HCT116 (cell line): ENCODE measurements around the gene HCST. TPM values are rescaled to one million over a fixed set of nuclear protein-coding genes. Genes with fewer than 3 reads are reported as not detected.

Experiments
- ATAC-seq: fragments of 200-7000 bp; cut with Tn5 transposase; 2 replicates; pipeline ENCODE4 v1.9.1; 2020; ENCODE audit warnings: mild to moderate bottlenecking, moderate library complexity
- BruUV-seq: library from RNA; stranded (reverse); fragments of 400-500 nt; replicated peaks from 2 replicates; lab custom pipeline; 2021; lab: Mats Ljungman, UMichigan
- CTCF ChIA-PET: fragments of 300-600 bp; sonication (Branson Sonifier 250); formaldehyde crosslinking; loops from one replicate; lab custom pipeline; 2021; ENCODE audit warnings: antibody characterized with exemption; lab: Charles Lee
- POLR2A ChIA-PET: fragments of 300-600, 350-600 bp; sonication (Branson Sonifier 250); formaldehyde crosslinking; loops from one replicate; lab custom pipeline; 2021; ENCODE audit warnings: antibody characterized with exemption; lab: Charles Lee
- RAD21 ChIA-PET, 2 experiments: fragments of 300-600 bp; sonication (Branson Sonifier 250); formaldehyde crosslinking; loops; one replicate each; lab custom pipeline; 2023; ENCODE audit warnings: low total read pairs in 2 of 2; ENCODE audit not compliant: uncharacterized antibody in 2 of 2, unreplicated experiment in 2 of 2, low non-redundant PET in 1 of 2; lab: Charles Lee
- DNase-seq: peaks from one replicate; pipeline ENCODE4 v3.0.0-alpha.2; 2010; ENCODE audit warnings: low read depth, low spot score
- H2AFZ ChIP-seq: fragments of 200-600 bp; shearing (Covaris generic), sonication (generic); 2 replicates; pipeline ENCODE4 v1.6.1; 2017; ENCODE audit warnings: low read depth, mixed run types, mixed read lengths, antibody characterized with exemption, low read length; ENCODE audit not compliant: poor library complexity, severe bottlenecking
- H3K27ac ChIP-seq: 2 replicates; pipeline ENCODE4 v1.5.1; 2012; ENCODE audit warnings: low read depth, low read length
- H3K27me3 ChIP-seq: fragments of 200-600 bp; sonication (generic); 2 replicates; pipeline ENCODE4 v1.6.1; 2016; ENCODE audit warnings: mixed run types, low read length, mixed read lengths; ENCODE audit not compliant: insufficient read depth
- H3K36me3 ChIP-seq, 2 experiments: fragments of 200-500 bp in 1 of 2; fragments of 200-600 bp in 1 of 2; sonication (Bioruptor generic) in 1 of 2; sonication (generic) in 1 of 2; 2 replicates each; pipeline versions ENCODE4 v1.5.1 to v1.6.1; 2014 to 2016; ENCODE audit warnings: low read length in 2 of 2, inconsistent platforms in 1 of 2, mixed read lengths in 1 of 2, mixed run types in 1 of 2; ENCODE audit not compliant: insufficient read depth in 2 of 2, control insufficient read depth in 1 of 2
- H3K4me1 ChIP-seq, 2 experiments: fragments of 200-600 bp in 1 of 2; sonication (generic) in 1 of 2; 2 replicates each; pipeline versions ENCODE4 v1.5.1 to v1.6.1; 2012 to 2017; ENCODE audit warnings: low read length in 2 of 2, inconsistent platforms in 1 of 2, mild to moderate bottlenecking in 1 of 2, mixed read lengths in 1 of 2, mixed run types in 1 of 2, moderate library complexity in 1 of 2; ENCODE audit not compliant: insufficient read depth in 2 of 2, control insufficient read depth in 1 of 2
- H3K4me2 ChIP-seq: fragments of 200-600 bp; sonication (generic); 2 replicates; pipeline ENCODE4 v1.6.1; 2017; ENCODE audit warnings: mixed run types, low read length, mixed read lengths
- H3K4me3 ChIP-seq, 2 experiments: fragments of 200-600 bp in 1 of 2; sonication (generic) in 1 of 2; replicated peaks in 1 of 2; 2 replicates each; pipeline ENCODE4 v1.5.1; 2011 to 2016; ENCODE audit warnings: low read length in 2 of 2, control low read depth in 1 of 2, low read depth in 1 of 2, mild to moderate bottlenecking in 1 of 2, mixed read lengths in 1 of 2, mixed run types in 1 of 2
- H3K79me2 ChIP-seq: fragments of 200-600 bp; sonication (generic); 2 replicates; pipeline ENCODE4 v1.6.1; 2017; ENCODE audit warnings: mild to moderate bottlenecking, mixed run types, low read length, moderate library complexity, mixed read lengths; ENCODE audit not compliant: insufficient read depth
- H3K9ac ChIP-seq: fragments of 200-600 bp; sonication (generic); 2 replicates; pipeline ENCODE4 v1.6.1; 2016; ENCODE audit warnings: low read length, mixed read lengths
- H3K9me2 ChIP-seq: fragments of 200-600 bp; sonication (generic), shearing (Covaris generic); 2 replicates; pipeline ENCODE4 v1.6.1; 2017; ENCODE audit warnings: mixed run types, mild to moderate bottlenecking, moderate library complexity; ENCODE audit not compliant: insufficient read depth
- H3K9me3 ChIP-seq, 2 experiments: fragments of 200-500 bp in 1 of 2; fragments of 200-600 bp in 1 of 2; sonication (Bioruptor generic) in 1 of 2; sonication (generic) in 1 of 2; 2 replicates each; pipeline ENCODE4 v1.6.1; 2014 to 2017; ENCODE audit warnings: low read length in 2 of 2, mixed read lengths in 2 of 2, inconsistent platforms in 1 of 2, low read depth in 1 of 2, mild to moderate bottlenecking in 1 of 2, mixed run types in 1 of 2, moderate library complexity in 1 of 2; ENCODE audit not compliant: control insufficient read depth in 1 of 2, insufficient read depth in 1 of 2
- H4K20me1 ChIP-seq: fragments of 200-600 bp; sonication (generic), shearing (Covaris generic); 2 replicates; pipeline ENCODE4 v1.6.1; 2017; ENCODE audit warnings: mixed run types, mild to moderate bottlenecking, moderate library complexity; ENCODE audit not compliant: insufficient read depth
- CBX3 ChIP-seq: IDR thresholded peaks from 2 replicates; pipeline ENCODE4 v1.6.1; 2012; ENCODE audit warnings: low read depth
- CEBPB ChIP-seq: IDR thresholded peaks from 2 replicates; pipeline ENCODE4 v1.6.1; 2012; ENCODE audit warnings: low read depth
- ELF1 ChIP-seq: IDR thresholded peaks from 2 replicates; pipeline ENCODE4 v1.6.1; 2012; ENCODE audit warnings: low read depth, borderline replicate concordance
- EZH2phosphoT487 ChIP-seq: fragments of 200-600 bp; IDR thresholded peaks from 2 replicates; pipeline ENCODE4 v1.6.1; 2018; ENCODE audit warnings: antibody characterized with exemption, borderline replicate concordance
- FOSL1 ChIP-seq: IDR thresholded peaks from 2 replicates; pipeline ENCODE4 v1.6.1; 2012; ENCODE audit warnings: low read depth
- JUND ChIP-seq: IDR thresholded peaks from 2 replicates; pipeline ENCODE4 v1.6.1; 2012
- MAX ChIP-seq: IDR thresholded peaks from 2 replicates; pipeline ENCODE4 v1.6.1; 2012
- POLR2AphosphoS5 ChIP-seq: IDR thresholded peaks from 2 replicates; pipeline ENCODE4 v1.6.1; 2011; ENCODE audit warnings: mild to moderate bottlenecking, low read depth, low read length, moderate library complexity
- REST ChIP-seq: IDR thresholded peaks from 2 replicates; pipeline ENCODE4 v1.6.1; 2012; ENCODE audit warnings: low read depth
- SRF ChIP-seq: IDR thresholded peaks from 2 replicates; pipeline ENCODE4 v1.6.1; 2012; ENCODE audit warnings: low read depth
- intact Hi-C: fragments of 100-400 bp; cut with micrococcal nuclease; formaldehyde crosslinking; loops from 2 replicates; pipeline ENCODE4 v1.10.0; 2022
- total RNA-seq: library from RNA; stranded (reverse); gene quantifications from one replicate; pipeline ENCODE4 v1.2.1, GENCODE V29; 2021; ENCODE audit not compliant: unreplicated experiment

The HCST gene
- total RNA-seq, 1 experiment from 2014 or later: 1.2 TPM

- ChIA-PET RAD21 (no interaction called here), POLR2A (interaction anchor here (0.7 kb wide), 1 partner anchor 35 kb away, joined by 3 read pairs; no protein-coding TSS in a partner anchor), CTCF (no interaction called here)
- Histone ChIP-seq H3K79me2 (peaks cover under 1% of the 10 kb centered on the region; the same call in 1 of the 2 replicates), H3K36me3 (no peaks in the 10 kb centered on the region), H3K27ac (no peak overlapping the region)
- no peak for TF ChIP-seq FOSL1
- no peak for TF ChIP-seq MAX
- TF ChIP-seq EZH2phosphoT487: no peak
- TF ChIP-seq POLR2AphosphoS5: no peak
- no peak for TF ChIP-seq SRF
- TF ChIP-seq CEBPB: no peak
- TF ChIP-seq, all 23 proteins: peak for 0
- no peak overlapping the region for H3K9ac ChIP-seq
- H3K4me3 ChIP-seq: no peak overlapping the region
- BruUV-seq: no TSS peak
- no peaks in the 10 kb centered on the region for H3K9me2 ChIP-seq
- intact Hi-C loops: no loop called here
- peaks cover 17 to 49% of the 10 kb centered on the region in 2 experiments for H3K4me1 ChIP-seq
- H3K9me3 ChIP-seq: no peaks in the 10 kb centered on the region
- H3K27me3 ChIP-seq: no peaks in the 10 kb centered on the region
- peak overlapping the region; percentile 25; the same call in 1 of the 2 replicates for H3K4me2 ChIP-seq
- no peak overlapping the region for H2AFZ ChIP-seq
- DNase-seq (no peak), ATAC-seq (no peak)
- no peaks in the 10 kb centered on the region for H4K20me1 ChIP-seq
Observed at GRCh38 chr19:35905178-35905727, 2.9 kb downstream of the HCST start.

GRCh38 chr19:35907377-35907745 is 5.0 kb downstream of the HCST start:
- H3K4me3 ChIP-seq: no peak overlapping the region
- no peaks in the 10 kb centered on the region for H3K9me2 ChIP-seq
- H3K4me2 ChIP-seq: no peak overlapping the region
- H3K4me1 ChIP-seq: peaks cover 17 to 40% of the 10 kb centered on the region in 2 experiments
- no TSS peak for BruUV-seq
- no peak overlapping the region for H3K9ac ChIP-seq
- CTCF ChIA-PET: no interaction called here
- no peaks in the 10 kb centered on the region for H3K36me3 ChIP-seq
- no peaks in the 10 kb centered on the region for H3K27me3 ChIP-seq
- H3K27ac ChIP-seq: no peak overlapping the region
- no peaks in the 10 kb centered on the region for H4K20me1 ChIP-seq
- RAD21 ChIA-PET: no interaction called here
- H2AFZ ChIP-seq: no peak overlapping the region
- DNase-seq: no peak
- no peak for ATAC-seq
- intact Hi-C loops: no loop called here
- H3K9me3 ChIP-seq: no peaks in the 10 kb centered on the region
- POLR2A ChIA-PET: no interaction called here
- TF ChIP-seq FOSL1: no peak
- TF ChIP-seq ELF1: no peak
- TF ChIP-seq REST: no peak
- TF ChIP-seq JUND: no peak
- no peak for TF ChIP-seq CBX3
- no peaks in the 10 kb centered on the region for H3K79me2 ChIP-seq
